GM18907 (cell line): ENCODE data around the gene CPVL.
"Not testable (repeated sequence)": the region's sequence is repeated elsewhere in the genome, so short reads cannot be mapped to it uniquely, and the experiment has no call there.

ENCODE experiments used
- ATAC-seq: cut with Tn5 transposase; IDR thresholded peaks from one replicate; pipeline ENCODE4 v1.9.1; 2021; ENCODE audit warnings: mild to moderate bottlenecking, moderate library complexity; ENCODE audit not compliant: unreplicated experiment

Gene CPVL

DNA sequence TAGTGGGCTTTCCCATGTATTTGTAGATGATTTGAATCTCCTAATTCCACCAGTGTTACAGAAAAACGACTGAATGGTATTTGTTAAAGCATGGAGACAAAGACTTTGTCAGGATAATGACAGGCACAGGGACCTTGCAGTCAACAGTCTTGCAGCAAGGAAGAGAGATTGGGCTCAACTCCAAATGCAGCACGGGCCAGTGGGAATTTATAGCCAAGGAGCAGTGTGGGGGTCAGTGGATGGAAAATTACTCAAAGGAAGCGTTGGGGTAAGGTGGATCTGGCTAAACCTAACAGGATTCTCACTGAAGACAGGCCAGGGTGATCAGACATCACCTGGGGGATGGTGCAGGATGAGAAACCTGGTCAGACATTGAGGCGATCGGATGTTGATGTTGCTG lies 24.3 kb downstream of the CPVL start:
- no peak for ATAC-seq

DNA sequence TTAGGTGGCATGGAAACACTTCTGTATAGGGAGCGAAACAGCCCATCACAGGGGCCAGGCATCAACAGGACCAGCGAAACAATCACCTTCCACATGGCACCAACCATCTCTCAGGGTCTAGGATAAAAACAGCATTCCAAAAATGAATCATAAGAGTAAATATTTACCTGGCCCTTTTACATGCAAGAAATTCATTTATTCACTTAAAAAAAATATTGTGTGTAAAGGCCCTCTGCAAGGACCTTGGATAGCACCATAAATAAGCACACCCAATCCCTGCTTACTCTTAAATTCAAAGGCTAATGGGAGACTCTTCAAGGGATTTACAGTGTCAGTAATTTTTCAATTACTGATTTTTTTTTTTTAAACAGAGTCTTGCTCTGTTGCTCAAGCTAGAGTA lies 25.4 kb downstream of the CPVL start:
- no peak for ATAC-seq

DNA sequence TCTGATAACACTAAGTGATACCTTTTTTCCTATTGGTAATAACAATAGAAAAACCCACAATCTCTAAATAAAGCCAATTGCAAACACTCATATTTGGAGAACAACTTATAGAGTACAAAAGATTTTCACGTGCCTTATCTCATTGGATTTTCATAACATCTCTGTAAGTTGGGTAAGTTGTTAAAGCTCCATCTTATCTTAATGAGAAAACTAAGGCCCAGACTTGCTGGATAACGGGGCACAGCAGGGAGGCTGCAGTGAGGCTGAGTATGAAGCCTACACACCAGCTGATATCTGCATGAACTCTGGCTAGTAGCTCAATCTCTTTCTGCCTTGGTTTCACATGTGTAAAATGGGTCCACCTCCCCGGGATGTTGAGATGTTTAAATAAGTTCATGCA lies 26.8 kb downstream of the CPVL start:
- no peak for ATAC-seq

DNA sequence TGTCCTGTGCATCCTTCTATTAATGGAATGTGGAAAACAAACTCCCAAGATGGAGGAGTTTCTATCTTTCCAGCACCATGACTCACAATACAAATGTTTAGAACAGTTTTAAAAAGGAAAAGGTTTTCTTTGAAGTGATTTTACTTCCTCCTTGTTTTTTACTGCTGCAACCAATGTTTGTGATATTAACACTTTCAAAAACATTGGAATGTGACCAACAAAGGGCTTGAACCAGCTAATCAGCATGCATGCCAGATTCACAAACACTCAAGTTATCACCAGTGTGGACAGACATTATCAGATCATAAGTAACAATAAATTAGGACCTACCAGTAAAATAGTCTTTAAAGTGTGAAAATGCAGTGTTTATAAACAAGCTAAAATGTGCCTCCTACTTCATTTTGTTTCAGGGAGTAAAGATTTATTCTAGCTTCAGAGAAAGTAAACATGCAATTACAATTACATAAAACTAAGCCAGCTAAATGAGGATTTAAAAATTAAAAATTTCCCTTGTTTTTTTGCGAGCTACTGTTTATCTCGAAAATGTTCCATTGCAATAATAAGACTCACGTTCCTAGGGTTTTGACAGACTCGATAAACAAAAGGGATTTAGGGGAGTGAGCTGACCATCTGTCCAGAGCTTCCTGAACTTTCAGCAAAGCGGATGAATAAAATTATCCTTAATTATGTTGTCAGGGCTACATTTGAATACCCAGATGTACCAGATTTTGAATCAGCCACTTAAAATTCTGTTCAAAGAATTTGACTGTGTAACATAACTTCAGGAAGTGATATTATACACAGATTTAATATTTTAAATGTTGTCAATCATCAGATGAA lies 29.8 kb downstream of the CPVL start:
- no peak for ATAC-seq

DNA sequence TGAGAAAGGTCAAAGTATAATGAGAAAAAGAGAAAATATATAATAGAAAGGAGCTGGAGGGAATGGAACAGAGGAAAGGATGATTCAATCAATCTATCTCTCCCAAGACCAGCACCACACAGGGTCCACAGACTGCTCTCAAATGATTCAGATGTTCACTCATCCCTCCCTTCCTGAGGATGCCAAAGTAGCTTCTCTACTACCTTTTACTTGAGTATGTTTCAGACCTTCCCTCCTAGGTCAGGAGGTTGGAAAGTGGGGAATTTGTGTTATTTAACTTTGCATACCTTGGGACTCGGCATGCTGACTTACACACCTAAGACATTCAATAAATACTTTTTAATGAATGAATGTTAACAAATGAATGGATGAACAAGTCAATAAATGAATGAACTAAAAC lies 30.6 kb downstream of the CPVL start:
- ATAC-seq = no peak

DNA sequence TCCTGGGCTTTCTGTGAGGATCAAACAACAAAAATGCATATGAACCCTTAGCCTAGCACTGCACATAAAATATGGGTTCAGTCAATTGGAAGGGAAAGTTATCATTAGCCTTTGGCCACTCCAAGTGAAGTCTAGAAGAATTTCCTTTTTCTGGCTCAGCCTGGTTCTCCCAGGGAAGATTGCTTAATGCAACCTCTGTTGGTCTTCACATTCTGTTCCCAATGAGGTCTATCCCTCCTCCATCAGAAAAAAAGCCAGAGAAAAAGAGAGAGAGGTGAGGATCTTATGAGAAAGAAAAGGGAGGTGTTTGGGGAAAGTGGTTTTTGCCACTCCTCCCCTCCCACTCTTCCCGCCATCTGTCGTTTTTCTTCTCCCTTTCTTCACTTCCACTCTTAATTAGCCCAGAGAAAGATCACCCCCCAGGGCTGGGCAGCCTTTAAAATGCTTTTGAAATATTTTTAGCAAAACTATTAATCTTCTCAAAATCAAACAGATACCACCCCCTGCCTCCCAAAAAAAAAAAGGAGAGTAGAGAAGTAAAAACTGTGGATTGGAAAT lies 31.1 kb downstream of the CPVL start:
- no peak for ATAC-seq

DNA sequence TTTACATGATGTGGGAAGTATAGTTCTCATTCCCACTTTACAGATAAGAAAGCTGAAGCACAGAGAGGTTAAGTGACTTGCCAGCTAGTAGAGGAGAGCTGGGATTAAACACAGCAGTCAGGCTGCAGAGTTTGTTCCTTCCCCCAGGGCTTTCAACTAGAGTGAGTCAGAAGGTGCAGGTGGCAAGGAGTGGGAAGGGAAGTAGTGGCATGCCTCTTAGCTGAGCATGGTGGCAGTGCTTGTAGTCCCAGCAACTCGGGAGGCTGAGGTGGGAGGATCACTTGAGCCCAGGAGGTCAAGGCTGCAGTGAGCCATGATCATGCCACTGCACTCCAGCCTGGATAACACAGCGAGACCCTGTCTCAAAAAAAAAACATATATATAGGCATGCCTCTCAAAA lies 32.1 kb downstream of the CPVL start:
- ATAC-seq = not testable (repeated sequence)

DNA sequence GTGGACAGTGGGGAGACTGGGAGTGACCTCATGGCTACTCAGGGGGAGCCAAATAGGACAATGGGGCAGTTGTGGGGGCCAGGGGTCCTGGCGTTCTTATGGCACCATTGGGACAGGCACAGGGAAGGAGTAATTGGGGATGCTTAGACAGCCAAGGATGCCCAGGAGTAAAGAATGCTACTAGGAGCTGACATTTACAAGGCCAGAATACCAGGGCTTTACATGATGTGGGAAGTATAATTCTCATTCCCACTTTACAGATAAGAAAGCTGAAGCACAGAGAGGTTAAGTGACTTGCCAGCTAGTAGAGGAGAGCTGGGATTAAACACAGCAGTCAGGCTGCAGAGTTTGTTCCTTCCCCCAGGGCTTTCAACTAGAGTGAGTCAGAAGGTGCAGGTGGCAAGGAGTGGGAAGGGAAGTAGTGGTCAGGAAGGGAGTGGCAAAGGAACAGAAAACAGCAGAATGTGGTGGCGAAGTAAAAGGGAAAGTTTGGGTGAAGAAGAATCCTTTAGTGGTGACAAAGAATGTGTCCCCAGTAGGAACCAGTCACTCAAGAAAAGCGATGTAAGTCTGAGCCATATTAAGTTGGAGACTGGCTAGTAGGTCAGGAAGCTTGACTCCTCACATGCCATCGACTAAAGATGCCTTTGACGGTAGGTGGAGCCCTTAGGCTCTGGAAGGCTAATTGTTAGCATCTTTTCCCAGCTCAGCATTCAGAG lies 32.8 kb downstream of the CPVL start:
- no peak for ATAC-seq

DNA sequence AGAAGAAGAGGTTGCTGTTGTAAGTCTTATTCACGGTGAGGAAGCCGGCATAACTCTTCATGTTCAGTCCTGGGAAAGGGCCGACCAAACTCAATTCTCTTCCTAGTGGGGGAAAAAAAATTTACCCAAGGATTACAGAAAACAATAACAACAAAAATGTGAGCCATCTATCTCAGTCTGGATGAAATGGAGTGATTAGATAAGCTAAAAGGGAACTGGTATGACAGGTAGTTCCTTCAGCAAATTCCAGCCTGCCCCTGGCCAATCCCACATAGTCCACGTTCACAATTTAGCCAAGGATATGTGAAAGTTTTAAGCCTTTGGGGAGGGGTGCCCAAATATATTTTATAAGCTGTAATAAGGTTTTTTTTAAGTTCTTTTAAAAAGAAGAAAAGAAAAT lies 33.6 kb downstream of the CPVL start:
- ATAC-seq = no peak

DNA sequence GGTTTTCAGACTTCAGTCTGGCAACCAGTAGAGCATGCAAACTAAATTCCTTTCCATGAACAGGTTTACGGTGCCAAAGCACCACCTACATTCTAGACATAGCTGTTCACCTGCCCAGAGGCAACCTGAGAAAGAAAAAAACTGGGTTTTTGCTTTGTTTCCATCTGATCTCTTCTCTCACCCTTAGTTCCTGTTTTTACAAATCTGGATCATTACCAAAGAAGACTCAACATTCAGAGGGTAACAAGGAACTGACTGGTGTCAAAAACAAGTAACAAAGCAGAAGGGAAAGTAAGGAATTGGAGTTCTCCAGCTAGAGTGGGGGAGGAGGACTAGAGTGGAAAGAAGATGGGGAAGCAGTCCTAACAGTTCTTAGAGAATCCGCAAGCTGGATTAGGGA lies 36.4 kb downstream of the CPVL start:
- ATAC-seq = no peak

DNA sequence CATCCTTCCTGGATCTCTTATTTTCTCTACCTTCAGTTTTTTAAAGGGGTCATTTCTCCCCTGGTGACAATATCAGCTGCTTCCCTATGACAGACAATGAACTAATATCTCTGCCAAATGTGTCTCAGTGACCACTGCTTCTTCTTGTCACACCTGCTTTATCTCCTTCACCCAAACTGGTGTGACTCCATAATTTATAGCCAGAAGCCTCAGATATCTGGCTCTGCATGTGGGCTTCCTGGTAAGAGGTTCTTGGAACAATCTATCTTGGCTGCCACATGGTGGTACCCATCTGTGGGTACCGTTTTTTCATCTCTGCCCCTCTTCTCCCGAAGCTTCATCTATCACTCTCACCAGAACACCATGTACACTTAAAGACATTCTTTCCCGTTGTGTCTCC lies 37.0 kb downstream of the CPVL start:
- ATAC-seq = no peak

DNA sequence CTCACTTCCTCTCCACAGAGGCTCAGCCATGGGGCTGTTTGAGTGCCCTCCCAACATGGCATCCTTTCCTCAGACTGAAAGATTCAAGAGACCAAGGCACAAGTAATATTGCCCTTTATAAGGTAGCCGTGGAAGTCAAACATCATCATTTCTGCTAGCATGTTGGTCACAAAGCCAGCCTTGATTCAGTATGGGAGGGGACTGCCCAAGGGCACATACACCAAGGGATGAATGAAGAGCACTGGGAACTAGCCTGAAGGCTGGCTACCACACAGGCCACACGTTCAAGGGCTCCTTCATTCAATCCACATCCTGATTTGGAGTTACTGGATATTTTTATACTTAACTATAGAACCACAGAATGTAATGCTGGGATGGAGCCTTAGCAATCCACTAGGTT lies 39.3 kb downstream of the CPVL start:
- no peak for ATAC-seq

DNA sequence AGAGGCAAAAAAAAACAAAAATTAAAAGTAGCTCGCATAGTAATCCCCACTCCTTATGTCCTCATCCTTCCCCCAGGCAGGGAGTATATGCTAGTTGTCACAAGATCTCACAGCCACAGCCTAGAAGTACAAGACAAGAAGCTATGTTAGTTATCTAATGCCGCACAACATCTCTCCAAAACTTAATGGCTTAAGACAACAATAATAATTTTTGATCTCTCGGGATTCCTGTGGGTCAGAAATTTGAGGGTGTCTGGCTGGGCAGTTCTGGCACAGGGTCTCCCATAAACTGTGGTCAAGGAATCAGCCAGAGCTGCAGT lies 39.7 kb downstream of the CPVL start:
- no peak for ATAC-seq

DNA sequence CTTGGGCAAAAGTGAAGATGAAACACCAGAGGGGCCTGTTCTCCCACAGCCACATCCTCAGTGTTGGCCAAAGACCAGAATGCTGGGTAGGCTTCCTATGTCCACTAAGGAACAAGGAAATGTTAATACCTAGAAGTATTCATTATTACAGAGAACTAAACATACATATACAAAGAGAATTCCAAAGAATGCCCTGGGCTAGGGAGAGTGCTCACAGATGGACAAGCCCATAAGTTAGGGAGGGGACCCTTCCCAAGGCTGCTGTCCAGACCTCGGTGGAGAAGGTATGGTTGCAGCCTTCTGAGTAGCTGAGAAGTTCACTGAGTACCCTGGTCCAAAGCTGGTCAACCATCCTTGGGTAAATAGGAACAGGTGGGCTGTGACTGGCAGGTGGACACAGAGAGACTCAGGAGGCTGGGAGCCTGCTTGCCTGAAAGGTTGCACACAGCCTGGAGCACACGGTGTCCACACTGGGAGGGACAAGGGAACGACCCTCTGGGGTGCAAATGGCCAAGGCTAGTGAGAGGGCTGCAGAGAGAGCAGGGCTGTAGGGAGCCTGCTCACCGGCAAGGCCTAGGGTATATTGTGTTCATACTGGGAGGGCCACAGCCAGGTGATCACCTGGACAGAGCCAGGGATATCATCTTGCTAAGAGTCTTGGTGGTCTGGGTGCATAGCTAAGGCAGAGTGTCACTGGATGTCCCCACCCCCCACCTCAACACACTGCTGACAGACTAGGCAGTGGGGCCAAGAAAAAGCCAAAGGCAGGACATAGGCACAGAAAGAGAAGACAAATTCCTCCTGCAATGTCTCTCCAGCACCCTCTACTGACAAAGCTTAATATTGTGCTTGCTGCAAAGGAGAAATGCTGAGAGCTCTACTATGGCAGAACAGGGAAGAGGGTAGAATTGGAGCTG lies 40.3 kb downstream of the CPVL start:
- ATAC-seq = peak; percentile 72

DNA sequence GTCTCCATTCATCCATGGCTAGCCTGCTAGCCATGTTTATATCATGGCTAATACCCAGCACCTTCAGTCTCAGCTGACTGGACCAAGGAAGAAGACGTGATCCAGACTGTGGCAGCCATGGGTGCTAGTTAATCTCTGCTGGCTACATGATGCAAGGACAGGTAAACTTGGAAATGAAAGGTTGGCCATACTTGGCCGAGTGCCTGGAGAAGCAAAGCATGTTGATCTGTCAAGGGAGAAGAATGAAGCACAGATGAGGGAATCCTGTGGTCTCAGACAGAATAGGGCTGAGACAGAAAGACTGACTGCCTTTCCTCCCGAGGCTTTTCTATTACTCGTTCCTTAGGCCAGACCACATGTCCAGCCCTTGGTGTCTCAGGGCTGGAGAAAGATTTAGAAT lies 41.1 kb downstream of the CPVL start:
- no peak for ATAC-seq

DNA sequence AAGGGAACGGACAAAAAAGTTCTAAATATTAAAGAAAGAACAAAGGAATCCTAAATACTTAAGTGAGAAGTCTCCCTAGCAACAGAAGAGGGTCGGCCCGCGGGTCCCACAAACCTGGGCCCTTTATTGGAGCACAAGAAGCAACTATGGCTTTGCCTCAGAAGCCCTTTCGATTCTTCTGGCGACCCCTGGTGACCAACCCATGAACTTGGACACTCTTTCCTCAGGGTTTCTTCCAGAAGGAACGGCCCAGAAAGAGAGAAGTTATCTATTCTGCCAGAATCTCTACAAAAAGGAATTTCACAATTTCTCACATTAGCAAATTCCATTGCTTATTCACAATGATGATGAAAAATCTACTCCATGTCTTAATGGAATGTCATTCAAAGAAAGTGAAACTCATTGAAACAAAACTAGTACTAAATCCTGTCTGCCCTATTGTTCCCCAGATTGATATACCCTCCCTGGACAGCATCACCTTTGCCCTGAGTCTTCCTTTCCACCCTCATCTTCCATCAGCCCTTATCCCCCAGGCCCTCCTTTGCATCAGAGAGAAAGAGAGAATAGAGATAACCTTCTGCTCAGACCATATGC lies 43.7 kb downstream of the CPVL start:
- ATAC-seq = peak; percentile 46

DNA sequence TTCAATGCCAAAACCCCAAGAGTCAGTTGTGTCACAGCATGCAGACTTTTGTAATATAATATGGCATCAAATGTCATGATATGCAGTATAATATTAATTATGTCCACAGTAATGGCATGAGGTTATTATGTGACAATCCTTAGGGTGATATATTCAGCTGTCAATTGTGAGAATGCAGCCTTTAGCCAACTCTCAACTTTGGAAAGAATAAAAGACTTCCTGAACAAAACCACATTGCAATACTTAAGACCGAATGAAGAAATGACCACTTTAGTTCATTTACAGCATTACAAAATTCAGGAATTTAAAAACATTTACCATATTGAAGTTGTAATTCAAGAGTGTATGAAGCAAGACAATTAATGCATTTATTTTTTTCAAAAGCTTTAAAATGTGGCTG lies 45.4 kb downstream of the CPVL start:
- no peak for ATAC-seq

DNA sequence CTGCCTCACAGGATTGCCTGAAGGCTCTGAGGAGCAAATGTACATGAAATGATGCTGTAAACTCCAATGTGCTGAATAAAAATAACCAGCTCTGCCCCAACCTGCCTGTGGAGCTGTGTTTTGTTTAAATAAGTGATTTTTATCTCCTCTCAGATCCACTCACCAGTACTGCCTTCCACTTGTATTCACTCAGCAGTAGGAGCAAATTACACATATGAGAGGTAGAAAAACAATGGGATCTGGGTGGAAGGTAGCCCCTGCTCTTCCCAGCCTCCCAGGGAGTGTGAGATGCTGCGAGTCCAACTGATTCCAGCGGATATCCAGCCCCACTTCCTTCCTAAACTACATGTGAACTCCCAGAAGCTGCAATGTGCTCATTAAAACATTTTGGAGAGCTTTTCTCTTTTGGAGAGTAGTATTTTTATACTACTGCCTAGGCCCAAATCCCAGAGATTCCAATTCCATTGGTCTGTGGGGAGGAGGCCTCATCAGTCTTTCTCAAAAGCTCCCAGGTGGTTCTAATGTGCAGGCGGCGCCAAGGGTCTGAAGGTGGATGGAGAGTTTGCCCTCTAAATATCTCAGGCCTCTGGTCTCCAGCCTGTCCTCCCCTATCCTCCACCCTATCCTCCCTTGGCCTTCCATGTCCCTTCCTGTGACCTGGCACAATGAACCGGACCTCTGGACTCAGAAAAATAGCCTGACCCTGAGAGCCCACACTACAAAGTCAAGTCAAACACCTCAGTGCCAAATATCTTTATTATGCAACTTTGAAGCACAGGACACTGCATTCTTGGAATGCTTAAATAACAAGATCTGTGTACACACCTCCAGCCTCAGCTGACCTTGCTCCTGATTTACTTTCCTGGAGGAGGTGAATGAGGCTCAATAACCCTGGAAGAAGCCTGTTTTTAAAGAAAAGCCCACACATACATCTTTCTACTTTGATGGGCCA lies 46.2 kb downstream of the CPVL start:
- ATAC-seq = no peak

DNA sequence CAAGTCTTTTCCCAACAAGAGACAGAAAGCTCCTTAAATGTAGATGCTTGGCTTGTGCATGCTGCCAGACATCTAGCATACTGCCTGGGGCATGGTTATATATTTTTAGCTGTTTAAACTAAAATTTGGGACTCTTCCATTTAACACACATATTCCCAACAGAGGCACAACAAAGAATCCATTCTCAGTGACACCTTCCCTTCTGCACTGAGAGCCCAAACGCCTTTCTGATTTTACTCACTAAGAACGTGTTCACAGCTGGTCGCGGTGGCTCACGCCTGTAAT lies 49.9 kb downstream of the CPVL start:
- no peak for ATAC-seq
